Activated CD8-positive, alpha-beta memory T cell treated with anti-CD3 and anti-CD28 coated beads for 24 hours (primary cell): ENCODE measurements around the gene PEX6.
"Not testable (repeated sequence)": the region's sequence is repeated elsewhere in the genome, so short reads cannot be mapped to it uniquely, and the experiment has no call there.

Source experiments
- DNase-seq: peaks from one replicate; pipeline ENCODE4 v3.0.0-alpha.2; 2020

Gene PEX6

DNA sequence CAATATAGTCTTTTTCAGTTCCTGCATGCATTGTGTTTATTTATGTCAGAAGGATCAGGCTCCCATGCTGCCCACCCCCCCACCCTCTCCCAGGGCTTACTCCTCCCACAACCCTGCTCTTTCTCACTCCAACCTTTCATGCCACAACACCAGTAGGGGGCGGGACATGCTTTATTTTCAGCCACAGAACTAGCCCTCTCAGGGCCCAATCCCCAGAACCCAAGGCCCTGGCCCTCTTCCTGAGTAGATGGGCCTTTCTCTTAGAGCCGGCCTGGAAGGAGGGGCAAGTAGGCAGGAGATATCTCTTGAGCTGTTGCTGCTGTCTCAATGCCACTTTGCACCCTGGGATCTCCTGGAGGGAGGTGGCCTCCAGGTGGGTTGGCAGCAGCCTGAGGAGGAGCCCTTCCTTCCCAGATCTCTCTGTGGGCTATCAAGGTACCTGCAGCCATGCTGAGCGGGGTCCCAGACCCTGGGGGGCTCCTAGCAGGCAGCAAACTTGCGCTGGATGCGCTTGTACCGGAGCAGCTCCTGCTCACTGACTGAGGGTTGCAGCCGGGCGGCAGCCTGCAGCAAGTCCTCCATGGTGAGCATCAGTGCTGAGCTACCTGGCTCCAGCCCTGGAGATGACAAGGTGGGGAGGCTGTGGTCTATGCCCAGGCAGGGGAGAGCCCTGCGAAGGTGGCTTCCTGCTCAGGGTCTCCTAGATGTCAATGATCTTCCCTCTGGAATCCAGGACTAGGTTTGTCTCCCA is 15.0 kb downstream of the PEX6 start:
- no peak for DNase-seq

DNA sequence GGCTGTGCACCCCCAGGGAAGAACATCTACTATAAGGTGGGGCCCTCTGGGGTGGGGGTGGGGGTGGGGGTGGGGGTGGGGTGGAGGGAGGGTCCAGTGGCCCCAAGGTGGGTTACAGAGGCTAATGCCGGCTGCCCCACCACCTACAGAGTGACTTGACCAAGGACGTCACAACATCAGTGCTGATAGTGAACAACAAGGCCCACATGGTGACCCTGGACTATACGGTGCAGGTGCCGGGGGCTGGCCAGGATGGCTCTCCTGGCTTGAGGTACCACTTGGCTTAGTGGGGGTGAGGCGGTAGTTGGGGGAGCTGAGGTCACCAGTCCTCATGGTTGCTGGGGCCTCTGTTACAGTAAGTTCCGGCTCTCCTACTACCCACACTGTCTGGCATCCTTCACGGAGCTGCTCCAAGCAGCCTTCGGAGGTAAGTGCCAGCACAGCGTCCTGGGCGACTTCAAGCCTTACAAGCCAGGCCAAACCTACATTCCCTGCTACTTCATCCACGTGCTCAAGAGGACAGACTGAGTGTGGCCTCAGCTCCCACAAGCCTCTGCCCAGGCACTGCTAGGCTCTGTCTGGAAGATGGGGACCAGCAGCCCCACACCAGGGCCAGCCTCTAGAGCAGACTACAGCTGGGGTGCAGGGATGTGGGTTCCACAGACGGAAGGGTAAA is 15.7 kb downstream of the PEX6 start:
- no peak for DNase-seq

DNA sequence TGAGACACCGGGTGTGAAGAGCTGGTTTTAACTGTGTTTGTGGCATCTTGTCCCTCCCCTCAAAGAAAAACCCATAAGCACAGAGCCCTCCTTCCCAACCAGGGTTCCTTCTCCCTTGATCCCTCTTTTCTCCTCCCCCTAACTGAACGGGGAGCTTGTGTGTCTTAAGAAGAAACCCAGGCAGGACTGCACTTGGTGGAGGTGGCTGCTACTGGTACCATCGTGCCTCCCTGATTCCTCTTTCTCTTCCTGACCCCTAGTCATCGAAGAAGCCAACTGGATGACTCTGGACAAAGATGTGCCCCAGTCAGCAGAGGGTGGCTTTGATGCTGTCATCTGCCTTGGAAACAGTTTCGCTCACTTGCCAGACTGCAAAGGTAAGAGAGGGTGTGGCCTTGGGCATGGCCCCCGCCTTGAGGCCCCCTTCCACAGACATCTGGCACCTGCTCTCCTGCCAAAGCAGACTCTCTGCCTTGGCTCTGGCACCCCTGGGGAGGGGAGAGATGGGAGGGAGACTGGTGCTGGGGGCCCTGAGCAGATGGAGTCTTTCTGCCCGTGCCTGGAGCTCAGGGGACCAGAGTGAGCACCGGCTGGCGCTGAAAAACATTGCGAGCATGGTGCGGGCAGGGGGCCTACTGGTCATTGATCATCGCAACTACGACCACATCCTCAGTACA is 16.3 kb downstream of the PEX6 start:
- DNase-seq, result no peak

DNA sequence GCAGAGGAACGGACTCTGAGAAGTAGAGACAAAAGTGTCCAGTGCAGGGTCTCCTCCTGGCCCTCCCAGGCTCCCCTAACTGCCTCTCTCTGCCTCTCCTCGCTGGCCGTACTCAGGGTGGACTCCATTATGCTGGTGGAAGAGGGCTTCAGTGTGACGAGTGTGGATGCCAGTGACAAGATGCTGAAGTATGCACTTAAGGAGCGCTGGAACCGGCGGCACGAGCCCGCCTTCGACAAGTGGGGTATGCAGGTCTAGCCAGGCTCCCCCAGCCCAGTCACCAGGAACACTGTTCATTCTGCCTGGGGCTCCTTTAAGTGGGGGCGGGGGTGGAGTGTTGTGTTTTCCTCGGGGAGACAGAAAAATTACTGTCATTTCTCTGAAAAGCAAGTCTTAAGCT is 16.9 kb downstream of the PEX6 start:
- no peak for DNase-seq

DNA sequence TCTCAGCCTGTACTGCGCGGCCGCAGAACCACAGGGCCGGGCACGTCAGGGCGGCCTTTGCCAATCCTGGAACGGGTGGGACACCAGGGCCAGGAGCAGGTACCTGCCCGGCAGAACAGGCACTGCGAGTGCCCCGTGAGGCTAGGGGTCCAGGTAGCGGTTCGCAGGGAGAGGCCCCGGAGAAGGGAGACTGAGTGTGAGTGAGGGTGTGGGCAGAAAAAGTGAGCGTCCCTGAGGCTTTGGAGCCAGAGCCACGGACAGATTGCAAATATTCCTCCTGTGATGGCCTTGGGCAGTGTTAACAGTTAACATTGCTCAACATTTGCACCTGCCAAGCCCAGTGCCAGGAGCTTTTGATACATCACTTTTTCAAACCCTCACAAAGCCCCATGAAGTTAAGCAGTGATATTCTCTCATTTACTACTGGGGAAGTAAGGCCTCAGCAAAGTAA is 17.9 kb downstream of the PEX6 start:
- no peak for DNase-seq

- peak; percentile 70 for DNase-seq
Measured at GRCh38 chr6:42960243-42961019, 18.6 kb downstream of the PEX6 start, which contains the start of gene GNMT. Gene GNMT (plus strand): TSS chr6:42960754. CDS start chr6:42960768, 14 bp downstream.

DNA sequence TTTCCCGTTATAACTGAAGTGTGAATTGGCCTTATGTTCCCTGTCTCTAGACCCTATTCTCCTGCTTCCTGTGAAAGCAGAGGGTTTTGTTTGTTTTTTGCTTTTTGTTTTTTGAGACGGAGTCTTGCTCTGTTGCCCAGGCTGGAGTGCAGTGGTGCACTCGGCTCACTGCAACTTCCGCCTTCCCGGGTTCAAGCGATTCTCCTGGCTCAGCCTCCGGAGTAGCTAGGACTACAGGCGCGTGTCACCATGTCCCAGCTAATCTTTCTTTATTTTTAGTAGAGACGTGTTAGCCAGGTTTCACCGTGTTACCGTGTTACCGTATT is 19.1 kb downstream of the PEX6 start:
- no peak for DNase-seq

DNA sequence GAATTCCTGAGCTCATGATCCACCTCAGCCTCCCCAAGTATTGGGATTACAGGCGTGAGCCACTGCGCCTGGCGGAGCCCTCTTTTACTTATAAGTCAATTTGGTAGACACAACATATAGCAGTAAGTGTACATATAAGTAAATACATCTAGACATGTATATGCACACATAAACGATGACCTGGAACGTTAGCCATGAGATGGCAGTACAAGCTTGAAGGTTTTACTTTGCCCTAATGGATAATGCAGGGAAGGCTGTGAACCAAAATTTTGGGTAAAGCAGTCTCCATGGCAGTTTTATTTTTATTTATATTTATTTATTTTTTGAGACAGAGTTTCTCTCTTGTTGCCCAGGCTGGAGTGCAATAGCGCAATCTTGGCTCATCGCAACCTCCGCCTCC is 20.9 kb downstream of the PEX6 start:
- no peak for DNase-seq

- DNase-seq, result not testable (repeated sequence)
Measured at GRCh38 chr6:42954405-42954804, 24.6 kb downstream of the PEX6 start.

- DNase-seq, result no peak
Measured at GRCh38 chr6:42952389-42952788, 26.6 kb downstream of the PEX6 start.

GRCh38 chr6:42947950-42948349 is 31.0 kb downstream of the PEX6 start:
- no peak for DNase-seq

DNA sequence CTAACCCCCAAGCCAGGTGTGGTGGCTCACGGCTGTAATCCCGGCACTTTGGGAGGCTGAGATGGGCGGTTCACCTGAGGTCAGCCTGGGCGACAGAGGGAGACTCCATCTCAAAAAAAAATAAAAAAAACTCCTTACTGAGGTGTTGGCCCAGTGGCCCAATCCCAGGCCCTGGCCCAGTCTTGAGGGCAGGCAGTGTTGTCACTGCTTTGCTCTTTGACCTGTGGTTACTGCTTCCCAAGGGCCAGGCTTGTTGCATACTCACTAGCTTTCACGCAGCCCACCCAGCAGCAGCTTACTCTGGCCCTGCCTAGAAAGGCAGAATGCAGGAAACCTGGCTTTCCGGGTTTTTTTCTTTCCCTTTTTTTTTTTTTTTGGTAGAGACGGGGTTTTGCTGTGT is 36.5 kb downstream of the PEX6 start:
- DNase-seq, result no peak

- DNase-seq, result not testable (repeated sequence)
Measured at GRCh38 chr6:42941356-42941755, 37.6 kb downstream of the PEX6 start.

- DNase-seq, result no peak
Measured at GRCh38 chr6:42940493-42941045, 38.4 kb downstream of the PEX6 start.

- DNase-seq, result no peak
Measured at GRCh38 chr6:42939810-42940167, 39.2 kb downstream of the PEX6 start.

- DNase-seq, result no peak
Measured at GRCh38 chr6:42938987-42939809, 39.8 kb downstream of the PEX6 start.

- DNase-seq, result no peak
Measured at GRCh38 chr6:42938428-42938796, 40.6 kb downstream of the PEX6 start.

DNA sequence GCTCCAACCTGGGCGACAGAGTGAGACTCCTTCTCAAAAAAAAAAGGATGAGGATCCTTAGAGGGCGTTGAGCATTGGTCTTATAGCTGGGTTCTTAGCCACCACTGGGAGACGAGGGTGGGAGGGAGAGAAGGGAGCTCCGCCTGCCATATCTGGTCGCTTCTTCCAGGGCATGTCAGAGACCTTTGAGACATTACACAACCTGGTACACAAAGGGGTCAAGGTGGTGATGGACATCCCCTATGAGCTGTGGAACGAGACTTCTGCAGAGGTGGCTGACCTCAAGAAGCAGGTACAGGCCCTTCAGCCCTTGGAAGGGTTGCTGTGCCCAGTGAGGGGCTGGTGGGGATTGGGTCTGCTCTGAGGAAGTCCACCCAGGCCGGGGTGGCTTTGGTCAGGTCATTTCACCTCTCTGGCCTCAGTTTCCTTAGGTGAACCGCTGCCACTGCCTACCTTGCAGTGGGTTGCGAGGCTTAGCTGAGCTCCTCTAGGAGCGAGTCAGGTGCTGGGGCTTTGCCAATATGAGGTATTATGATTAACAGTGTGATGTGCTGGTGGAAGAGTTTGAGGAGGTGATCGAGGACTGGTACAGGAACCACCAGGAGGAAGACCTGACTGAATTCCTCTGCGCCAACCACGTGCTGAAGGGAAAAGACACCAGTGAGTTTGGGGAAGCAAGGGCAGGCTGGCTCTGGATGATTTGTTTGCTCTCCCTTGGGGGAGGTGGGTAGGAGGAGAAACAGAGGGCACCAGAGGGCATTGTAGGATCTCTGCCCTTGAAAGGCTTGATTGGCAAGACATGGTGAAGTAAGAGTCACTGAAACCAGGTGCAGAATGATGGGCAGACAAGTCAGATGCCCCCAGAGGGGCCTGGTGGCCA is 41.2 kb downstream of the PEX6 start:
- no peak for DNase-seq

GRCh38 chr6:42936398-42936797 is 42.6 kb downstream of the PEX6 start:
- DNase-seq, result no peak

GRCh38 chr6:42935322-42935721 is 43.7 kb downstream of the PEX6 start:
- DNase-seq, result no peak

GRCh38 chr6:42933205-42933604 is 45.8 kb downstream of the PEX6 start:
- no peak for DNase-seq
